ENCODE results near the gene ANKRD61.

- no peak for TF ChIP-seq CTCF (IDR thresholded peaks at IDR 0.05)
- no peak for TF ChIP-seq POLR2A (IDR thresholded peaks at IDR 0.05)
Measured at GRCh38 chr7:6028563-6028962, 2.6 kb upstream of the ANKRD61 start.
